OCI-LY3 (cell line): Measurements from ENCODE around the gene COP1.

ENCODE experiments used
- EZH2phosphoT487 ChIP-seq: fragments of 200-600 bp; shearing (Covaris generic); IDR thresholded peaks from 2 replicates; pipeline ENCODE4 v1.6.1; 2018; ENCODE audit warnings: antibody characterized with exemption, mixed run types, low read depth
- TF ChIP-seq, protein P1 (sequence below): fragments of 200-600, 300-600 bp; sonication (generic); IDR thresholded peaks from 2 replicates; pipeline ENCODE4 v1.5.1; 2014; ENCODE audit warnings: antibody characterized with exemption, low read length, low read depth

DNA sequence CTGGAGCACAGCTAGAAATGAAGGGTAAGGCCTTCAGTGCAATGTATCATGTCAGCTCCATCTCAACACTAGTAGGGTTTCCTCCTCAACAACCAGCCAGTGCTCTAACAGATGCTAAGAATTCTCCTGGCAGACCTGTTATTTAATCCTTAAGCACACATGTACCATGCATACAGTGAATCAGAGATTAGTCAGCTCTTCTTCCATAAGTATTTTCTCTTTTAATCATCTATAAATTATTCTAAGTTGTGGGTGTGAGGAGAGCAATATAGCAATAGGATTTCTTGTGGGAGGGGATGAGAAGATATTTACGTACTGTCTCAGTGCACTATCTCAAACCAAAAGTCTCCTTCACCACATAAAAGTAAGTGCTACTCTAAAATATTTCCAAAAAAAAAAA lies 95.3 kb downstream of the COP1 start:
- TF ChIP-seq, protein P1, sequence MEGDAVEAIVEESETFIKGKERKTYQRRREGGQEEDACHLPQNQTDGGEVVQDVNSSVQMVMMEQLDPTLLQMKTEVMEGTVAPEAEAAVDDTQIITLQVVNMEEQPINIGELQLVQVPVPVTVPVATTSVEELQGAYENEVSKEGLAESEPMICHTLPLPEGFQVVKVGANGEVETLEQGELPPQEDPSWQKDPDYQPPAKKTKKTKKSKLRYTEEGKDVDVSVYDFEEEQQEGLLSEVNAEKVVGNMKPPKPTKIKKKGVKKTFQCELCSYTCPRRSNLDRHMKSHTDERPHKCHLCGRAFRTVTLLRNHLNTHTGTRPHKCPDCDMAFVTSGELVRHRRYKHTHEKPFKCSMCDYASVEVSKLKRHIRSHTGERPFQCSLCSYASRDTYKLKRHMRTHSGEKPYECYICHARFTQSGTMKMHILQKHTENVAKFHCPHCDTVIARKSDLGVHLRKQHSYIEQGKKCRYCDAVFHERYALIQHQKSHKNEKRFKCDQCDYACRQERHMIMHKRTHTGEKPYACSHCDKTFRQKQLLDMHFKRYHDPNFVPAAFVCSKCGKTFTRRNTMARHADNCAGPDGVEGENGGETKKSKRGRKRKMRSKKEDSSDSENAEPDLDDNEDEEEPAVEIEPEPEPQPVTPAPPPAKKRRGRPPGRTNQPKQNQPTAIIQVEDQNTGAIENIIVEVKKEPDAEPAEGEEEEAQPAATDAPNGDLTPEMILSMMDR: no peak
- TF ChIP-seq EZH2phosphoT487: no peak
